K562 (cell line): ENCODE results near the gene MKLN1. TPM values are rescaled to one million over a fixed set of nuclear protein-coding genes. Genes with fewer than 3 reads are reported as not detected.

Experiments used
- ATF3 ChIP-seq, 2 experiments: fragments of 450-650 bp in 1 of 2; sonication (generic) in 1 of 2; formaldehyde crosslinking in 1 of 2; IDR thresholded peaks in 1 of 2; conservative IDR thresholded peaks in 1 of 2; 2 replicates each; pipeline versions ENCODE4 v1.6.1 to v1.8.1; 2016 to 2023; ENCODE audit warnings: mild to moderate bottlenecking in 2 of 2, moderate library complexity in 2 of 2, inconsistent platforms in 1 of 2, missing genetic modification reagents in 1 of 2
- CEBPB ChIP-seq: fragments of 450-650 bp; IDR thresholded peaks from 2 replicates; pipeline ENCODE4 v1.6.1; 2016; ENCODE audit warnings: missing genetic modification characterization, missing compliant biosample characterization
- GABPA ChIP-seq: fragments of 200-800 bp; sonication (Bioruptor generic); conservative IDR thresholded peaks from 2 replicates; pipeline ENCODE4 v1.6.1; 2016; ENCODE audit warnings: low read depth, missing genetic modification characterization, missing compliant biosample characterization
- KDM1A ChIP-seq, 2 experiments: fragments of 450-650 bp; IDR thresholded peaks; 2 replicates each; pipeline ENCODE4 v1.6.1; 2016; ENCODE audit warnings: mild to moderate bottlenecking in 2 of 2
- LCOR ChIP-seq: sonication (generic); formaldehyde crosslinking; IDR thresholded peaks from 2 replicates; pipeline ENCODE4 v1.8.0; 2022; ENCODE audit warnings: mild to moderate bottlenecking, missing genetic modification reagents
- MEIS2 ChIP-seq: fragments of 450-650 bp; IDR thresholded peaks from 2 replicates; pipeline ENCODE4 v1.6.1; 2014; ENCODE audit warnings: mild to moderate bottlenecking; ENCODE audit not compliant: partially characterized antibody
- NCOA1 ChIP-seq: fragments of 450-650 bp; IDR thresholded peaks from 2 replicates; pipeline ENCODE4 v1.6.1; 2016; ENCODE audit warnings: low read depth
- PCBP2 ChIP-seq: fragments of 200-400 bp; formaldehyde crosslinking; IDR thresholded peaks from 2 replicates; pipeline ENCODE4 v1.6.1; 2018; ENCODE audit warnings: low read length, low read depth, mild to moderate bottlenecking, moderate library complexity; ENCODE audit not compliant: poor library complexity, severe bottlenecking
- RCOR1 ChIP-seq, 2 experiments: IDR thresholded peaks; 2 replicates each; pipeline ENCODE4 v1.6.1; 2012; ENCODE audit warnings: low read depth in 2 of 2, low read length in 2 of 2, borderline replicate concordance in 1 of 2, improper control_type of control experiment in 1 of 2
- SRSF7 ChIP-seq: fragments of 200-400 bp; formaldehyde crosslinking; optimal IDR thresholded peaks from 2 replicates; pipeline ENCODE3; 2017; ENCODE audit warnings: mild to moderate bottlenecking, low read depth, low read length
- STAG1 ChIP-seq: sonication (generic); formaldehyde crosslinking; IDR thresholded peaks from 2 replicates; pipeline ENCODE4 v1.5.0; 2020; ENCODE audit warnings: missing genetic modification reagents, borderline replicate concordance
- TFE3 ChIP-seq: fragments of 450-650 bp; formaldehyde crosslinking; IDR thresholded peaks from 2 replicates; pipeline ENCODE4 v1.4.0; 2020; ENCODE audit warnings: mild to moderate bottlenecking, mixed read lengths
- ZNF12 ChIP-seq: sonication (generic); formaldehyde crosslinking; IDR thresholded peaks from 2 replicates; pipeline ENCODE4 v1.4.0; 2020; ENCODE audit warnings: mild to moderate bottlenecking, missing genetic modification reagents
- ZNF318 ChIP-seq, 2 experiments: fragments of 450-650 bp; IDR thresholded peaks; 2 replicates each; pipeline ENCODE4 v1.6.1; 2016; ENCODE audit warnings: mild to moderate bottlenecking in 2 of 2, borderline replicate concordance in 1 of 2, low read depth in 1 of 2, moderate library complexity in 1 of 2
- ZNF354B ChIP-seq: fragments of 250-450 bp; sonication (Bioruptor Pico); IDR thresholded peaks from 2 replicates; pipeline ENCODE4 v1.4.0; 2020
- polyA plus RNA-seq, 8 experiments: library from polyadenylated mRNA; depleted of rRNA in 4 of 8; stranded (reverse) in 5 of 8; unstranded in 3 of 8; fragments of >200 nt; fragmentation: Nextera tagmentation in 2 of 8; fragmentation: Illumina TruSeq in 1 of 8; extraction: Ambion mirVana in 2 of 8; extraction: Trizol in 1 of 8; gene quantifications; 2 replicates each; pipeline versions ENCODE4 v1.2.1 to v1.2.3, GENCODE V29; 2011 to 2014; ENCODE audit warnings: inconsistent platforms in 1 of 8, missing spikeins in 1 of 8
- total RNA-seq, 7 experiments: library from RNA; depleted of rRNA in 6 of 7; stranded (reverse); fragments of >200 nt in 6 of 7; fragmentation: Illumina TruSeq in 2 of 7; extraction: Trizol in 2 of 7; gene quantifications; 2 replicates each; pipeline versions ENCODE4 v1.2.1 to v1.2.3, GENCODE V29; 2011 to 2021; ENCODE audit warnings: low replicate concordance in 1 of 7

Gene MKLN1
- total and polyA plus RNA-seq, 9 of the 15 experiments (the other 6 are each of a cell fraction or from before 2014, with no cell fraction given), result 18.6 to 80.4 (median 56.0) TPM

DNA sequence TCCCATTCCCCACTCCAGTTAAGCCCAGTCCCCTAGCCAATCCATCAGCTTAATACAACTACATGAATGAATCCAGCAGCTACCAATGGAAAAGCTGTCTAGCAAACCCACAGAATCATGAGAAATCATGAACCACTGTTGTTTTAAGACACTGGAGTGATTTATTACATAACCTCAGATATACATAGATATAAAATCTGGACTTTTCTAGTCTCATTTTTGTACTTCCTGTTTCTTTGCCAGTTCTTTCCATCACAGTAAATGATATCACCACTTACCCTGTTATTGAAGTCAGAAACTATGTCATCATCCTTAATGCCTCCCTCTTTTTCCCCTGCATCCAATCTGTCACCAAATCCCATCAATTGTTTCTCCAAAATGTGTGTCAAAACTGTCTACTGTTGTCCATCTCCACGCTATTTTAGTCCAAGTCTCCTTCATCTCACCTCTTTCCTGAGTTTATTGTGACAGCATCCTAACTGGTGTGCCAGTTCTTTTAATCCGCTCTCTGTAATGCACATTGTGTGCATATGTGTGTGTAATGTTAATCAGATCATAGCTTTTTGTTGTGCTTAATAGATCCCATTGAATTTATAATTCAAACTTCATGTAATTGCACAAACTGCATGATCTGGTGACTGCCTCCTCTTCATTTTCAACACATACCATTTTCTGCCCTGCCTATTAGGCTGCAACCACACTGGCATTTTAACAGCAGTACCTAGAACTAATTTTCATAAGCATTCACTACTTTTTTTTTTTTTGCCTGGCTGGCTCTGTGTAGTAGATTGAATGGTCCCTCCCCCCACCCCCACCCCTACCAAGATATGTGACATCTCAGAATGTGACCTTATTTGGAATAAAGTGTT lies 56.0 kb downstream of the MKLN1 start (continued):
- TF ChIP-seq CEBPB (tag) (peak; percentile 52), TFE3 (CRISPR knock-in tag) (no peak), NCOA1 (0 out of 2 replicates have a peak, but pooled peaks have one; percentile 26), LCOR (CRISPR knock-in tag) (no peak), GABPA (tag) (peak; percentile 46; the same call in 1 of the 2 replicates), PCBP2 (no peak), RCOR1 (IDR thresholded peaks at IDR 0.05; ENCODE audit: borderline replicate concordance in 1 of 2, low read depth in 2 of 2, low read length in 2 of 2) (0 out of 4 replicates have a peak, but pooled peaks have one; percentile 13 to 30), STAG1 (CRISPR knock-in tag) (no peak), ATF3 (IDR thresholded peaks at IDR 0.05) (peak; percentile 84), ATF3 (CRISPR knock-in tag; conservative IDR thresholded peaks at IDR 0.05) (no peak), SRSF7 (no peak), KDM1A (IDR thresholded peaks at IDR 0.05) (peak; percentile 52 to 68; a peak in 3 of 4 replicates), ZNF12 (no peak), ZNF318 (IDR thresholded peaks at IDR 0.05; ENCODE audit: borderline replicate concordance in 1 of 2, low read depth in 1 of 2) (peak in 1 of 2 experiments; percentile 37; a peak in 1 of 4 replicates), MEIS2 (peak; percentile 95), ZNF354B (CRISPR knock-in tag) (no peak)
